Tibial nerve (tissue), 4 donors: ENCODE results near the gene SEPTIN12. TPM values are rescaled to one million over a fixed set of nuclear protein-coding genes. Genes with fewer than 3 reads are reported as not detected.

ENCODE experiments used
- DNase-seq, 2 donors: peaks; one replicate each; pipeline ENCODE4 v3.0.0-alpha.2; 2019; ENCODE audit warnings: low spot score in 2 of 2
- H3K27ac ChIP-seq, 4 donors: fragments of 200-600 bp; sonication (generic) in 3 of 4; one replicate each; pipeline ENCODE4 v1.5.1; 2017 to 2019; ENCODE audit warnings: mild to moderate bottlenecking in 1 of 4
- H3K27me3 ChIP-seq, 2 donors: fragments of 200-600 bp; sonication (generic) in 1 of 2; one replicate each; pipeline versions ENCODE4 v1.5.1 to v1.6.0; 2017 to 2019
- H3K36me3 ChIP-seq, 3 donors: fragments of 200-600 bp; sonication (generic); one replicate each; pipeline ENCODE4 v1.5.1; 2018 to 2019
- H3K4me1 ChIP-seq, 4 donors: fragments of 200-600 bp; sonication (generic) in 3 of 4; one replicate each; pipeline ENCODE4 v1.5.1; 2017 to 2019
- H3K4me3 ChIP-seq, 4 donors: fragments of 200-600 bp; sonication (generic) in 3 of 4; one replicate each; pipeline ENCODE4 v1.5.1; 2017 to 2019; ENCODE audit warnings: mild to moderate bottlenecking in 1 of 4, moderate library complexity in 1 of 4
- H3K9me3 ChIP-seq, 4 donors: fragments of 200-600 bp; sonication (generic) in 3 of 4; one replicate each; pipeline ENCODE4 v1.5.1; 2017 to 2019
- CTCF ChIP-seq, 5 experiments: fragments of 200-600 bp in 3 of 5; fragments of 450-650 bp in 2 of 5; sonication (generic) in 3 of 5; IDR thresholded peaks; one replicate each; pipeline ENCODE4 v1.5.1; 2016 to 2019; ENCODE audit warnings: antibody characterized with exemption in 5 of 5, mild to moderate bottlenecking in 3 of 5, moderate library complexity in 2 of 5
- EP300 ChIP-seq, 2 donors: sonication (generic); formaldehyde crosslinking; IDR thresholded peaks; one replicate each; pipeline ENCODE4 v1.6.1; 2017; ENCODE audit warnings: antibody characterized with exemption in 2 of 2, mild to moderate bottlenecking in 1 of 2
- POLR2A ChIP-seq, 2 donors: fragments of 450-650 bp; IDR thresholded peaks; one replicate each; pipeline ENCODE4 v1.6.1; 2017; ENCODE audit warnings: antibody characterized with exemption in 2 of 2, mild to moderate bottlenecking in 2 of 2, moderate library complexity in 2 of 2
- WGBS, 2 donors: methylation state at CpG; one replicate each; pipeline ENCODE4 v1.1.5; 2018; 5-methylcytosine and 5-hydroxymethylcytosine counted together
- total RNA-seq, 4 donors: library from RNA; depleted of rRNA; stranded (reverse); fragments of >200 nt; gene quantifications; one replicate each; pipeline ENCODE4 v1.1.0, GENCODE V29; 2016

SEPTIN12 gene
- total RNA-seq, 4 donors from 2014 or later, result not detected

GRCh38 chr16:4820652-4821051, 32.5 kb upstream of the SEPTIN12 start:
- no peak for DNase-seq
- Histone ChIP-seq H3K4me3 (no peak overlapping the region), H3K27ac (no peak overlapping the region), H3K9me3 (no peaks in the 10 kb centered on the region), H3K36me3 (peaks cover 0 to 99% (median 51%) of the 10 kb centered on the region in 3 donors), H3K4me1 (no peaks in the 10 kb centered on the region), H3K27me3 (no peaks in the 10 kb centered on the region)
- WGBS, 2 donors, result 84 to 92% methylated on average over 2 to 6 of the region's 6 CpGs
- TF ChIP-seq CTCF (IDR thresholded peaks at IDR 0.05) (no peak), EP300 (IDR thresholded peaks at IDR 0.05) (no peak), POLR2A (IDR thresholded peaks at IDR 0.05) (no peak)

GRCh38 chr16:4814542-4815173, 26.5 kb upstream of the SEPTIN12 start:
- TF ChIP-seq CTCF (IDR thresholded peaks at IDR 0.05), result no peak
- TF ChIP-seq EP300 (IDR thresholded peaks at IDR 0.05), result no peak
- no peak for TF ChIP-seq POLR2A (IDR thresholded peaks at IDR 0.05)
- no peaks in the 10 kb centered on the region for H3K27me3 ChIP-seq
- no peaks in the 10 kb centered on the region for H3K9me3 ChIP-seq
- H3K36me3 ChIP-seq, result peaks cover 2 to 97% (median 18%) of the 10 kb centered on the region in 3 donors
- H3K4me1 ChIP-seq, result no peaks in the 10 kb centered on the region
- WGBS, 2 donors, result 88 to 89% methylated on average over 16 of the region's 16 CpGs
- H3K27ac ChIP-seq, result no peak overlapping the region
- no peak for DNase-seq
- no peak overlapping the region for H3K4me3 ChIP-seq

DNA sequence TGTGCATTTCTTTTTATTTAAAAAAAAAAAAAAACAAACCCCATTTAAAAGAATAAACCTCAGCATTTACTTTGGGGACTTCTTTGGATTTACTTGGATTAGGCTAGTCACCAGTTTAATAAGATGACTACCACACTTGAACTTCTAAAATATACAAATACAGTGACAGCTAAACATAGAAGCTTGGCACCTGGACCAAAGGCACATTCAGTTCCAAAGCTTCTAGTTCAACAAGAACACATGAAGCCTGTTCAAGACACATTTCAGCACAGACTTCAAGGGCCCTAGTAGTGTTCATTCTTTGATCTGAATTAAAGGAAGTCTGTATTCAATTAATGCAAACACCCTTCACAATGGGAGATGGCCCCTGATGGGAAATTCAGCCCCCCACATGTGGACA, 25.9 kb upstream of the SEPTIN12 start:
- H3K9me3 ChIP-seq, result no peaks in the 10 kb centered on the region
- no peak for DNase-seq
- H3K27ac ChIP-seq, result no peak overlapping the region
- H3K4me1 ChIP-seq, result no peaks in the 10 kb centered on the region
- H3K4me3 ChIP-seq, result no peak overlapping the region
- H3K36me3 ChIP-seq, result peaks cover 2 to 97% (median 13%) of the 10 kb centered on the region in 3 donors
- TF ChIP-seq EP300 (IDR thresholded peaks at IDR 0.05) (no peak), CTCF (IDR thresholded peaks at IDR 0.05) (no peak), POLR2A (IDR thresholded peaks at IDR 0.05) (no peak)
- H3K27me3 ChIP-seq, result no peaks in the 10 kb centered on the region

DNA sequence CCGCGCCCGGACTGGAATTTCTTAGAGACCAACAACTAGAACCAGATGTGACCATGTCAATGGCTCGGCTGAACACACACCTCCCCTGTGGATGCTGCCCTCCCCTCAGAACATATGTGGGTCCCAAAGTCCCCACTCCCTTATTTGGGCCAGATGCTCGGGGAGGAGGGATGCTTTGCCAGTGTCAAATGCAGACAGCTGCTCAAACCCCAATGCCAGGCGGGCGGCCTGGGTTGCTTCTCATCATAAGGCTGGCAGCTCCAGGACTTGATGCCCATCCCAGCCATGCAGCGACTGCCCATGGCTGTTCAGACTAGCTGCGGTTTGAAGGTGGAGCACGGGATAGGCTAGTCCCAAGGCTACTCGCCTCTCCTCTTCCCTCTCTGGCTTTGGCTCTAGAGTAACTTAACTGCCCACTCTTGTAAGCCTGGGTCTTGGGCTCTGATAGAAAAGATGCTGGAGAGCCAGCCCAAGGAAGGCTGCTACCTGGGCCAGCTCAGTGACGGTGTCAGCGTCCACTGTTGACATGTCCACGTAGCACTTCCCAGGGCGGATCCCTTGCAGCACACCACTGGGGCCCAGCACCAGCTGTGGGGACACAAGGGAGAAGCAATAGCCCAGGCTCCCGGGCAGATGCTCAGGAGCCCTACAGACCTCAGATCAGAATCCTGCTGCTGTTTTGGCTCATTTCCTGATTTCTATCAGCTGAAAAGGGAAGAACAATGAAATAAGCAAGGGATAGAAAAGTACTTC, 25.3 kb upstream of the SEPTIN12 start:
- no peak overlapping the region for H3K4me3 ChIP-seq
- no peak for DNase-seq
- H3K27ac ChIP-seq, result no peak overlapping the region
- H3K36me3 ChIP-seq, result peaks cover 2 to 98% (median 9%) of the 10 kb centered on the region in 3 donors
- TF ChIP-seq POLR2A (IDR thresholded peaks at IDR 0.05) (no peak), CTCF (IDR thresholded peaks at IDR 0.05) (no peak), EP300 (IDR thresholded peaks at IDR 0.05) (no peak)
- no peaks in the 10 kb centered on the region for H3K9me3 ChIP-seq
- WGBS, 2 donors, result 89 to 98% methylated on average over 14 to 16 of the region's 16 CpGs
- no peaks in the 10 kb centered on the region for H3K4me1 ChIP-seq
- no peaks in the 10 kb centered on the region for H3K27me3 ChIP-seq

- no peak for DNase-seq
- H3K4me1 ChIP-seq, result no peaks in the 10 kb centered on the region
- H3K27ac ChIP-seq, result no peak overlapping the region
- 87% methylated on average over 8 to 9 of the region's 9 CpGs for WGBS, 2 donors
- no peak overlapping the region for H3K4me3 ChIP-seq
- no peaks in the 10 kb centered on the region for H3K9me3 ChIP-seq
- H3K36me3 ChIP-seq, result peaks cover 2 to 96% (median 8%) of the 10 kb centered on the region in 3 donors
- H3K27me3 ChIP-seq, result no peaks in the 10 kb centered on the region
- TF ChIP-seq POLR2A (IDR thresholded peaks at IDR 0.05) (no peak), CTCF (IDR thresholded peaks at IDR 0.05) (no peak), EP300 (IDR thresholded peaks at IDR 0.05) (no peak)
Measured at GRCh38 chr16:4811773-4812172, 23.6 kb upstream of the SEPTIN12 start.
